H1 (cell line): ENCODE results near the gene PCDHB7. TPM values are rescaled to one million over a fixed set of nuclear protein-coding genes. Genes with fewer than 3 reads are reported as not detected.

Experiments
- CTCF ChIA-PET: fragments of 300-600 bp; sonication (Branson Sonifier 250); formaldehyde crosslinking; loops from one replicate; lab custom pipeline; 2021; ENCODE audit not compliant: partially characterized antibody; lab: Charles Lee
- POLR2A ChIA-PET: fragments of 300-600 bp; sonication (Branson Sonifier 250); formaldehyde crosslinking; loops from one replicate; lab custom pipeline; 2021; ENCODE audit warnings: inconsistent platforms; ENCODE audit not compliant: partially characterized antibody; lab: Charles Lee
- DNase-seq, 2 experiments: peaks; one replicate each; pipeline versions ENCODE4 v3.0.0 to v3.0.0-alpha.2; 2010 to 2022; ENCODE audit warnings: low spot score in 2 of 2, low read depth in 1 of 2, mixed read lengths in 1 of 2
- FAIRE-seq: peaks from 2 replicates; lab custom pipeline; 2011; peaks lifted over from hg19 to GRCh38; lab: Jason Lieb, UNC
- H2AFZ ChIP-seq: 2 replicates; pipeline ENCODE4 v1.8.1; 2012; ENCODE audit warnings: low read length, inconsistent platforms
- H2AK5ac ChIP-seq: 2 replicates; pipeline ENCODE4 v1.6.1; 2013; ENCODE audit warnings: low read depth, low read length
- H2BK120ac ChIP-seq: replicated peaks from 2 replicates; pipeline ENCODE3; 2013; ENCODE audit warnings: low read depth, low read length, inconsistent platforms
- H2BK12ac ChIP-seq: 2 replicates; pipeline ENCODE4 v1.6.1; 2013; ENCODE audit warnings: low read depth, low read length
- H2BK15ac ChIP-seq: 2 replicates; pipeline ENCODE4 v1.6.1; 2013; ENCODE audit warnings: low read length
- H2BK20ac ChIP-seq: 2 replicates; pipeline ENCODE4 v1.6.1; 2013; ENCODE audit warnings: low read length
- H2BK5ac ChIP-seq: 2 replicates; pipeline ENCODE4 v1.6.1; 2013; ENCODE audit warnings: low read depth, low read length
- H3K14ac ChIP-seq: 2 replicates; pipeline ENCODE4 v1.6.1; 2013; ENCODE audit warnings: inconsistent platforms; ENCODE audit not compliant: insufficient read length
- H3K18ac ChIP-seq: 2 replicates; pipeline ENCODE4 v1.6.1; 2013; ENCODE audit warnings: low read length; ENCODE audit errors: extremely low read depth
- H3K23ac ChIP-seq: 2 replicates; pipeline ENCODE4 v1.6.1; 2013; ENCODE audit warnings: inconsistent platforms; ENCODE audit not compliant: insufficient read length
- H3K23me2 ChIP-seq: 2 replicates; pipeline ENCODE4 v1.6.1; 2013; ENCODE audit warnings: low read depth, low read length
- H3K27ac ChIP-seq: 2 replicates; pipeline ENCODE4 v1.6.1; 2011; ENCODE audit warnings: low read depth, low read length, inconsistent platforms
- H3K27me3 ChIP-seq, 4 experiments: replicated peaks in 1 of 4; 1 replicate in 1 of 4; 2 replicates in 3 of 4; pipeline versions ENCODE4 v1.6.1 to v1.8.1; 2011 to 2013; ENCODE audit warnings: low read length in 3 of 4, mild to moderate bottlenecking in 3 of 4, inconsistent platforms in 2 of 4, mixed read lengths in 2 of 4, moderate library complexity in 1 of 4; ENCODE audit not compliant: control insufficient read depth in 3 of 4, insufficient read depth in 3 of 4; ENCODE audit errors: extremely low read depth in 1 of 4
- H3K36me3 ChIP-seq, 4 experiments: 2 replicates each; pipeline versions ENCODE4 v1.6.1 to v1.8.1; 2011 to 2013; ENCODE audit warnings: mild to moderate bottlenecking in 4 of 4, low read length in 3 of 4, moderate library complexity in 2 of 4, control low read depth in 1 of 4, inconsistent platforms in 1 of 4; ENCODE audit not compliant: insufficient read depth in 4 of 4, control insufficient read depth in 2 of 4
- H3K4ac ChIP-seq: replicated peaks from 2 replicates; pipeline ENCODE3; 2013; ENCODE audit warnings: low read length, low read depth, mixed read lengths, inconsistent platforms; ENCODE audit not compliant: insufficient read length
- H3K4me1 ChIP-seq, 4 experiments: replicated peaks in 1 of 4; 1 replicate in 1 of 4; 2 replicates in 3 of 4; pipeline versions ENCODE4 v1.6.1 to v1.8.1; 2011 to 2013; ENCODE audit warnings: low read length in 3 of 4, inconsistent platforms in 2 of 4, mixed read lengths in 1 of 4; ENCODE audit not compliant: insufficient read depth in 4 of 4, control insufficient read depth in 3 of 4
- H3K4me2 ChIP-seq, 2 experiments: 2 replicates each; pipeline versions ENCODE4 v1.6.1 to v1.8.1; 2011 to 2013; ENCODE audit warnings: low read depth in 2 of 2, low read length in 2 of 2, control low read depth in 1 of 2, inconsistent platforms in 1 of 2, mild to moderate bottlenecking in 1 of 2; ENCODE audit not compliant: insufficient read depth in 1 of 2
- H3K4me3 ChIP-seq, 4 experiments: fragments of 200-600, 300-600 bp in 1 of 4; sonication (generic), shearing (Covaris generic), sonication (Bioruptor Twin) in 1 of 4; 2 replicates each; pipeline versions ENCODE4 v1.5.1 to v1.8.1; 2011 to 2016; ENCODE audit warnings: low read length in 4 of 4, low read depth in 3 of 4, control low read depth in 2 of 4, inconsistent platforms in 2 of 4, mild to moderate bottlenecking in 2 of 4, mixed read lengths in 1 of 4, moderate library complexity in 1 of 4; ENCODE audit not compliant: insufficient read depth in 2 of 4; ENCODE audit errors: extremely low read depth in 1 of 4
- H3K56ac ChIP-seq: replicated peaks from 2 replicates; pipeline ENCODE3; 2013; ENCODE audit warnings: low read depth, mild to moderate bottlenecking, mixed read lengths, low read length, inconsistent platforms; ENCODE audit not compliant: insufficient read length
- H3K79me1 ChIP-seq: 2 replicates; pipeline ENCODE4 v1.6.1; 2013; ENCODE audit warnings: low read depth, low read length, control low read depth
- H3K79me2 ChIP-seq, 2 experiments: 2 replicates each; pipeline versions ENCODE4 v1.6.1 to v1.8.1; 2012 to 2013; ENCODE audit warnings: low read length in 2 of 2, mild to moderate bottlenecking in 2 of 2, inconsistent platforms in 1 of 2; ENCODE audit not compliant: insufficient read depth in 2 of 2, control insufficient read depth in 1 of 2
- H3K9ac ChIP-seq, 4 experiments: replicated peaks in 1 of 4; 1 replicate in 1 of 4; 2 replicates in 3 of 4; pipeline versions ENCODE4 v1.6.1 to v1.8.1; 2011 to 2013; ENCODE audit warnings: low read depth in 3 of 4, low read length in 3 of 4, control low read depth in 2 of 4, mild to moderate bottlenecking in 2 of 4, moderate library complexity in 2 of 4, inconsistent platforms in 1 of 4; ENCODE audit errors: extremely low read depth in 1 of 4
- H3K9me3 ChIP-seq, 2 experiments: 2 replicates each; pipeline versions ENCODE4 v1.6.1 to v1.8.1; 2012 to 2013; ENCODE audit warnings: mild to moderate bottlenecking in 2 of 2, moderate library complexity in 2 of 2, control low read depth in 1 of 2, inconsistent platforms in 1 of 2, low read depth in 1 of 2, low read length in 1 of 2, mixed read lengths in 1 of 2; ENCODE audit not compliant: insufficient read depth in 2 of 2
- H4K20me1 ChIP-seq, 2 experiments: replicated peaks in 1 of 2; 2 replicates each; pipeline versions ENCODE3 to v1.8.1; 2011 to 2013; ENCODE audit warnings: inconsistent platforms in 2 of 2, low read length in 2 of 2, mild to moderate bottlenecking in 1 of 2; ENCODE audit not compliant: insufficient read depth in 2 of 2, control insufficient read depth in 1 of 2
- H4K5ac ChIP-seq: 2 replicates; pipeline ENCODE4 v1.6.1; 2013; ENCODE audit warnings: low read length, low read depth, mixed read lengths, inconsistent platforms; ENCODE audit not compliant: insufficient read length
- H4K8ac ChIP-seq: 2 replicates; pipeline ENCODE4 v1.8.0; 2013; ENCODE audit warnings: mild to moderate bottlenecking, moderate library complexity, low read length, inconsistent platforms; ENCODE audit not compliant: insufficient read depth; ENCODE audit errors: extremely low read depth
- H4K91ac ChIP-seq: replicated peaks from 2 replicates; pipeline ENCODE3; 2013; ENCODE audit warnings: low read length, mixed read lengths, inconsistent platforms; ENCODE audit not compliant: insufficient read length
- CHD1 ChIP-seq: IDR thresholded peaks from 2 replicates; pipeline ENCODE4 v1.6.1; 2012; ENCODE audit warnings: low read depth, low read length, improper control_type of control experiment
- CTBP2 ChIP-seq: IDR thresholded peaks from 2 replicates; pipeline ENCODE4 v1.7.0; 2011; ENCODE audit warnings: borderline replicate concordance, mild to moderate bottlenecking, moderate library complexity, mixed read lengths, low read length; ENCODE audit not compliant: insufficient read depth, insufficient read length
- MAFK ChIP-seq: IDR thresholded peaks from 2 replicates; pipeline ENCODE4 v1.6.1; 2012; ENCODE audit warnings: low read depth, mild to moderate bottlenecking, improper control_type of control experiment, low read length
- POLR2A ChIP-seq, 2 experiments: IDR thresholded peaks; 1 replicate in 1 of 2; 2 replicates in 1 of 2; pipeline ENCODE4 v1.6.1; 2011; ENCODE audit warnings: low read depth in 2 of 2, low read length in 2 of 2, mild to moderate bottlenecking in 2 of 2; ENCODE audit errors: control extremely low read depth in 1 of 2
- RAD21 ChIP-seq, 2 experiments: IDR thresholded peaks in 1 of 2; conservative IDR thresholded peaks in 1 of 2; 2 replicates each; pipeline ENCODE4 v1.6.1; 2011; ENCODE audit warnings: low read depth in 2 of 2, low read length in 2 of 2, improper control_type of control experiment in 1 of 2, inconsistent platforms in 1 of 2, mild to moderate bottlenecking in 1 of 2, moderate library complexity in 1 of 2
- YY1 ChIP-seq: IDR thresholded peaks from 2 replicates; pipeline ENCODE4 v1.6.1; 2011; ENCODE audit warnings: low read depth, mild to moderate bottlenecking, low read length
- WGBS, 2 experiments: shearing (Covaris generic) in 1 of 2; methylation state at CpG; one replicate each; pipeline versions ENCODE4 v1.1.6 to v1.1.7; 2013 to 2015; ENCODE audit warnings: low lambda C conversion rate in 2 of 2, mixed read lengths in 2 of 2, inconsistent platforms in 1 of 2, low coverage in 1 of 2, missing lambda C conversion rate in 1 of 2; ENCODE audit not compliant: insufficient replicate concordance in 2 of 2, insufficient coverage in 1 of 2, insufficient read length in 1 of 2; ENCODE audit errors: extremely low coverage in 1 of 2, missing lambda C conversion rate in 1 of 2; 5-methylcytosine and 5-hydroxymethylcytosine counted together
- polyA plus RNA-seq, 7 experiments: library from polyadenylated mRNA; depleted of rRNA in 3 of 7; stranded (reverse) in 5 of 7; unstranded in 2 of 7; fragments of >200 nt in 5 of 7; fragments of 200-250 nt in 2 of 7; gene quantifications; 1 replicate in 5 of 7; 2 replicates in 1 of 7; 4 replicates in 1 of 7; pipeline versions ENCODE4 v1.2.1 to v1.2.3, GENCODE V29; 2011 to 2013; ENCODE audit warnings: missing spikeins in 2 of 7, mixed read lengths in 2 of 7
- total RNA-seq: library from RNA; stranded (reverse); fragmentation: NEBNext Ultra II Directional; extraction: Animal tissue kit (Norgen Biotek cat#: 25700); gene quantifications from 2 replicates; pipeline ENCODE4 v1.2.1, GENCODE V29; 2021
- TF ChIP-seq, protein P1 (sequence below): IDR thresholded peaks from 2 replicates; pipeline ENCODE4 v1.6.1; 2011; ENCODE audit warnings: low read depth, mild to moderate bottlenecking, low read length; ENCODE audit not compliant: insufficient read depth
- TF ChIP-seq, protein P2 (sequence below), 3 experiments: IDR thresholded peaks; 1 replicate in 2 of 3; 2 replicates in 1 of 3; pipeline versions ENCODE4 v1.5.1 to v1.6.1; 2011; ENCODE audit warnings: low read length in 3 of 3, mild to moderate bottlenecking in 3 of 3, inconsistent platforms in 2 of 3, low read depth in 1 of 3, moderate library complexity in 1 of 3; ENCODE audit not compliant: insufficient read depth in 1 of 3; ENCODE audit errors: control extremely low read depth in 1 of 3

The PCDHB7 gene
- total and polyA plus RNA-seq, 2 of the 8 experiments (the other 6 are each of a cell fraction or from before 2014, with no cell fraction given), result 0.17 to 0.19 TPM

DNA sequence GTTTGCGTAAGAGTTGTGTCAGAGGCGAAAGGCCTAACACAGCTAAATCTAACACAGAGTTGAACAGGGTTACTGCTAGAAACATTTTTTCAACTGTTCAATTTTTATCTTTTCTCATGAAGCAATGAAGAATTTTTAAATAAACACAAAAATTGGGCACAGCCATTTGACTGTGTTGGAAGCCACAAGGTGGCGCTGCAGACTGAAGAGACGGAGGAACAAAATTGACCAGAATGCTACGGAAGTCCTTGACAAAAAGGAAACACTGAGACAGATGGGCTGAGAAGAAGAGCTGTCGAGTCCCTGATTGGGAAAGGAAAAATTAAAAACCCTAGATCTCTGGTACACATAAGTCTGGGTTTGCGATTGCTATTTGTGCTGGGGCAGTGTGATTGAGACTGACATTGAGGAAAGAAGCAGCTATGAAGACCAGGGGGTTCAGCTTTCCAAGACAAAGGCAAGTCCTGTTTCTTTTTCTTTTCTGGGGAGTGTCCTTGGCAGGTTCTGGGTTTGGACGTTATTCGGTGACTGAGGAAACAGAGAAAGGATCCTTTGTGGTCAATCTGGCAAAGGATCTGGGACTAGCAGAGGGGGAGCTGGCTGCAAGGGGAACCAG, 14.6 kb downstream of the PCDHB7 start, which contains the start of gene PCDHB9:
Gene PCDHB9 (plus strand): TSS at position 265 of the 616 bp plus-strand sequence. CDS start 158 bp downstream, at position 423.
- WGBS, 2 experiments, result 37% methylated on average over 7 of the region's 9 CpGs; no CpG with 5 or more reads in 1 of the 2 experiments
- Histone ChIP-seq H2BK120ac (no peak within 1 kb of the TSS), H4K20me1 (no peaks in the 10 kb centered on the region), H4K5ac (no peak within 1 kb of the TSS), H3K36me3 (no peaks in the 10 kb centered on the region), H3K18ac (no peak within 1 kb of the TSS), H3K4me2 (peak within 1 kb of the TSS in 1 of 2 experiments; percentile 30; a peak in 2 of 4 replicates), H3K79me1 (no peaks in the 10 kb centered on the region), H2BK5ac (no peak within 1 kb of the TSS), H3K9ac (peak within 1 kb of the TSS in 1 of 4 experiments; percentile 45; a peak in 1 of 7 replicates), H2BK12ac (no peak within 1 kb of the TSS), H3K4me1 (0 out of 7 replicates have a peak, but pooled peaks cover 0 to 2% (median 0%) of the 10 kb centered on the region in 4 experiments), H2AFZ (peak within 1 kb of the TSS; percentile 98), H4K8ac (no peak within 1 kb of the TSS), H3K23me2 (no peaks in the 10 kb centered on the region), H3K56ac (no peak within 1 kb of the TSS), H3K4ac (no peak within 1 kb of the TSS), H3K79me2 (no peaks in the 10 kb centered on the region), H2BK15ac (no peak within 1 kb of the TSS), H2AK5ac (no peak within 1 kb of the TSS), H3K27ac (no peak within 1 kb of the TSS), H4K91ac (no peak within 1 kb of the TSS), H3K23ac (no peak within 1 kb of the TSS), H3K14ac (no peak within 1 kb of the TSS), H2BK20ac (no peak within 1 kb of the TSS)
- peak; percentile 90 for FAIRE-seq
- DNase-seq, result peak in 1 of 2 experiments; percentile 80
- ChIA-PET POLR2A (interaction anchor here (0.7 kb wide), 1 partner anchor 8 kb away, joined by 3 read pairs; no protein-coding TSS in a partner anchor), CTCF (interaction anchor here (0.6 to 3.8 kb wide), 63 partner anchors 8 to 380 kb away, joined by 3 to 39 read pairs (median 4); partner anchors contain the start of genes PCDHB11, PCDHB12, PCDHB14 and PCDHB15)
- TF ChIP-seq, protein P1, sequence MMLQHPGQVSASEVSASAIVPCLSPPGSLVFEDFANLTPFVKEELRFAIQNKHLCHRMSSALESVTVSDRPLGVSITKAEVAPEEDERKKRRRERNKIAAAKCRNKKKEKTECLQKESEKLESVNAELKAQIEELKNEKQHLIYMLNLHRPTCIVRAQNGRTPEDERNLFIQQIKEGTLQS, result no peak
- TF ChIP-seq CTBP2, result no peak
- TF ChIP-seq, protein P2, sequence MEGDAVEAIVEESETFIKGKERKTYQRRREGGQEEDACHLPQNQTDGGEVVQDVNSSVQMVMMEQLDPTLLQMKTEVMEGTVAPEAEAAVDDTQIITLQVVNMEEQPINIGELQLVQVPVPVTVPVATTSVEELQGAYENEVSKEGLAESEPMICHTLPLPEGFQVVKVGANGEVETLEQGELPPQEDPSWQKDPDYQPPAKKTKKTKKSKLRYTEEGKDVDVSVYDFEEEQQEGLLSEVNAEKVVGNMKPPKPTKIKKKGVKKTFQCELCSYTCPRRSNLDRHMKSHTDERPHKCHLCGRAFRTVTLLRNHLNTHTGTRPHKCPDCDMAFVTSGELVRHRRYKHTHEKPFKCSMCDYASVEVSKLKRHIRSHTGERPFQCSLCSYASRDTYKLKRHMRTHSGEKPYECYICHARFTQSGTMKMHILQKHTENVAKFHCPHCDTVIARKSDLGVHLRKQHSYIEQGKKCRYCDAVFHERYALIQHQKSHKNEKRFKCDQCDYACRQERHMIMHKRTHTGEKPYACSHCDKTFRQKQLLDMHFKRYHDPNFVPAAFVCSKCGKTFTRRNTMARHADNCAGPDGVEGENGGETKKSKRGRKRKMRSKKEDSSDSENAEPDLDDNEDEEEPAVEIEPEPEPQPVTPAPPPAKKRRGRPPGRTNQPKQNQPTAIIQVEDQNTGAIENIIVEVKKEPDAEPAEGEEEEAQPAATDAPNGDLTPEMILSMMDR (IDR thresholded peaks at IDR 0.05; ENCODE audit: control extremely low read depth in 1 of 3, insufficient read depth in 1 of 3, low read depth in 1 of 3, low read length in 3 of 3), result peak; percentile 53 to 83 (median 81)
- TF ChIP-seq POLR2A (IDR thresholded peaks at IDR 0.05; ENCODE audit: control extremely low read depth in 1 of 2, low read depth in 2 of 2, low read length in 2 of 2), result no peak
- peak; percentile 52 to 61 for TF ChIP-seq RAD21 (IDR thresholded peaks at IDR 0.05 in 1 of 2, conservative IDR thresholded peaks at IDR 0.05 in 1 of 2; ENCODE audit: low read depth in 2 of 2, low read length in 2 of 2)
- TF ChIP-seq MAFK, result no peak
- no peak for TF ChIP-seq CHD1
- TF ChIP-seq YY1, result peak; percentile 43; the same call in 1 of the 2 replicates
- TF ChIP-seq, all 59 proteins: peak for 3
- peak within 1 kb of the TSS in 2 of 4 experiments; percentile 11 to 27; a peak in 1 of 8 replicates for H3K4me3 ChIP-seq
- H3K27me3 ChIP-seq, result no peaks in the 10 kb centered on the region
- H3K9me3 ChIP-seq, result peaks cover 0 to 3% of the 10 kb centered on the region in 2 experiments; a peak in 1 of 4 replicates
